Testis (tissue), 3 donors: ENCODE results near the gene NRAP. TPM values are rescaled to one million over a fixed set of nuclear protein-coding genes. Genes with fewer than 3 reads are reported as not detected.

Source experiments
- DNase-seq: peaks from one replicate; pipeline ENCODE4 v3.0.0-alpha.2; 2019
- H3K27ac ChIP-seq, 2 donors: fragments of 200-600 bp; sonication (generic); one replicate each; pipeline ENCODE4 v1.5.1; 2019
- H3K27me3 ChIP-seq: fragments of 200-600 bp; sonication (generic); one replicate; pipeline ENCODE4 v1.5.1; 2019
- H3K36me3 ChIP-seq: fragments of 200-600 bp; sonication (generic); one replicate; pipeline ENCODE4 v1.5.1; 2017; ENCODE audit warnings: low read depth; ENCODE audit errors: missing control alignments
- H3K4me1 ChIP-seq: fragments of 200-600 bp; sonication (generic); one replicate; pipeline ENCODE4 v1.5.1; 2019
- H3K4me3 ChIP-seq, 2 donors: fragments of 200-600 bp; sonication (generic); one replicate each; pipeline ENCODE4 v1.5.1; 2017 to 2019
- H3K9me3 ChIP-seq: fragments of 200-600 bp; sonication (generic); one replicate; pipeline ENCODE4 v1.5.1; 2017
- POLR2A ChIP-seq: fragments of 450-650 bp; IDR thresholded peaks from one replicate; pipeline ENCODE4 v1.6.1; 2017; ENCODE audit warnings: antibody characterized with exemption, mild to moderate bottlenecking, moderate library complexity
- WGBS, 2 donors: methylation state at CpG; one replicate each; pipeline ENCODE4 v1.1.5; 2018; 5-methylcytosine and 5-hydroxymethylcytosine counted together
- intact Hi-C: fragments of 100-400 bp; cut with DNase I; formaldehyde crosslinking; loops from one replicate; pipeline ENCODE4 v1.15.1; 2023; ENCODE audit warnings: low total_unique reads
- polyA plus RNA-seq: library from polyadenylated mRNA; stranded (reverse); fragments of 350-450 nt; fragmentation: Illumina TruSeq; extraction: RNeasy Lipid Tissue Mini Kit (QIAGEN cat#74804); gene quantifications from one replicate; pipeline ENCODE4 v1.2.3, GENCODE V29; 2014; ENCODE audit warnings: low read depth, low replicate concordance; ENCODE audit not compliant: insufficient read depth
- total RNA-seq, 2 donors: library from RNA; depleted of rRNA; stranded (reverse); fragments of >200 nt; gene quantifications; one replicate each; pipeline ENCODE4 v1.2.3, GENCODE V29; 2016
- TF ChIP-seq, protein P1 (sequence below), 3 experiments: fragments of 450-650 bp in 2 of 3; fragments of 200-600 bp in 1 of 3; sonication (generic) in 1 of 3; IDR thresholded peaks; one replicate each; pipeline ENCODE4 v1.5.1; 2016 to 2019; ENCODE audit warnings: antibody characterized with exemption in 3 of 3, mild to moderate bottlenecking in 2 of 3, moderate library complexity in 1 of 3

NRAP gene
- total and polyA plus RNA-seq, 3 donors from 2014 or later = 2.1 to 7.9 (median 2.8) TPM

DNA sequence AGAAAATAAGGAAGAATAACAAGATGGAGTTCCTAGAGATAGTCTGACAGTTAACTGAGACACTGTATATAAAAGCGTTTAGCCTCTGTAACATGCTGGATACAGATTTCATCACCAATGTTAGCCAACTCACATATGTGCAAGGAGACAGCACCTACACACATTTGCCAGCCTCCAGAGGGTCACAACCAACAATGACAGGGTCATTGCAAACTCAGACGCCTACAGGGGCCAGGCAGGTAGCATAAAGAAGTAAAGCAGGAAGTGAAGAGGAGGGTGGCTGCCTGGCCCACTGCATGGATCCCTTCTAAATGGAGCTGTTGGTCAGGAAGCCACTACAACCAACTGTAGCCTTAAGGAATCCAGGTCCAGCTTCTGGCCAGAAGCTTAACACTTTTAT, 50.4 kb downstream of the NRAP start:
- intact Hi-C loops = no loop called here
- Histone ChIP-seq H3K4me1 (no peaks in the 10 kb centered on the region), H3K27me3 (no peaks in the 10 kb centered on the region), H3K9me3 (no peaks in the 10 kb centered on the region), H3K36me3 (no peaks in the 10 kb centered on the region), H3K27ac (no peak overlapping the region), H3K4me3 (no peak overlapping the region)
- no peak for DNase-seq
- no peak for TF ChIP-seq POLR2A
- TF ChIP-seq, protein P1, sequence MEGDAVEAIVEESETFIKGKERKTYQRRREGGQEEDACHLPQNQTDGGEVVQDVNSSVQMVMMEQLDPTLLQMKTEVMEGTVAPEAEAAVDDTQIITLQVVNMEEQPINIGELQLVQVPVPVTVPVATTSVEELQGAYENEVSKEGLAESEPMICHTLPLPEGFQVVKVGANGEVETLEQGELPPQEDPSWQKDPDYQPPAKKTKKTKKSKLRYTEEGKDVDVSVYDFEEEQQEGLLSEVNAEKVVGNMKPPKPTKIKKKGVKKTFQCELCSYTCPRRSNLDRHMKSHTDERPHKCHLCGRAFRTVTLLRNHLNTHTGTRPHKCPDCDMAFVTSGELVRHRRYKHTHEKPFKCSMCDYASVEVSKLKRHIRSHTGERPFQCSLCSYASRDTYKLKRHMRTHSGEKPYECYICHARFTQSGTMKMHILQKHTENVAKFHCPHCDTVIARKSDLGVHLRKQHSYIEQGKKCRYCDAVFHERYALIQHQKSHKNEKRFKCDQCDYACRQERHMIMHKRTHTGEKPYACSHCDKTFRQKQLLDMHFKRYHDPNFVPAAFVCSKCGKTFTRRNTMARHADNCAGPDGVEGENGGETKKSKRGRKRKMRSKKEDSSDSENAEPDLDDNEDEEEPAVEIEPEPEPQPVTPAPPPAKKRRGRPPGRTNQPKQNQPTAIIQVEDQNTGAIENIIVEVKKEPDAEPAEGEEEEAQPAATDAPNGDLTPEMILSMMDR (IDR thresholded peaks at IDR 0.05) = no peak
- WGBS, 2 donors = 80 to 84% methylated on average over 2 of the region's 2 CpGs

DNA sequence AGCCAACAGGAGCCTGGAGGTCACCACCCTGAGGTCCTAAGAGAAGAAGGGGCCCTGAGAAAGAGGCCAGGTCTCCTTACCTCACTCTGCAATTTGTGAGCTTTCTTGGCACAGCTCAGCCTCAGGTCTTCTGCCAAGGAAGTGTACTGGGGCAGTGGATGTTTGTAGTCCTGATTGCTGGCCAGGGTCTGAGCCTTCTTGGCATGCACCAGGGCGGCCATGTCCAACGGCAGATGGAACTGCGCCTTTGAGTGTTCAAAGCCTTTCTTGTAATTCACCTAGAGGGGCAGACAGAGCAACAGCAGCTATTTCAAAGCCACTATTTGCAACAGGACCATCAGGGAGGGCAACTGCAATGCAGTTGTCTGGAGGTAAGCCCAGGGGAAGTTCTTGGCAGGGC, 51.7 kb downstream of the NRAP start:
- no peaks in the 10 kb centered on the region for H3K4me1 ChIP-seq
- H3K27me3 ChIP-seq = no peaks in the 10 kb centered on the region
- H3K36me3 ChIP-seq = no peaks in the 10 kb centered on the region
- 85 to 94% methylated on average over 3 of the region's 3 CpGs for WGBS, 2 donors
- no peak overlapping the region for H3K4me3 ChIP-seq
- H3K27ac ChIP-seq = no peak overlapping the region
- TF ChIP-seq, protein P1 (IDR thresholded peaks at IDR 0.05) = no peak
- no peak for TF ChIP-seq POLR2A
- no peaks in the 10 kb centered on the region for H3K9me3 ChIP-seq
- intact Hi-C loops = no loop called here
- DNase-seq = no peak

DNA sequence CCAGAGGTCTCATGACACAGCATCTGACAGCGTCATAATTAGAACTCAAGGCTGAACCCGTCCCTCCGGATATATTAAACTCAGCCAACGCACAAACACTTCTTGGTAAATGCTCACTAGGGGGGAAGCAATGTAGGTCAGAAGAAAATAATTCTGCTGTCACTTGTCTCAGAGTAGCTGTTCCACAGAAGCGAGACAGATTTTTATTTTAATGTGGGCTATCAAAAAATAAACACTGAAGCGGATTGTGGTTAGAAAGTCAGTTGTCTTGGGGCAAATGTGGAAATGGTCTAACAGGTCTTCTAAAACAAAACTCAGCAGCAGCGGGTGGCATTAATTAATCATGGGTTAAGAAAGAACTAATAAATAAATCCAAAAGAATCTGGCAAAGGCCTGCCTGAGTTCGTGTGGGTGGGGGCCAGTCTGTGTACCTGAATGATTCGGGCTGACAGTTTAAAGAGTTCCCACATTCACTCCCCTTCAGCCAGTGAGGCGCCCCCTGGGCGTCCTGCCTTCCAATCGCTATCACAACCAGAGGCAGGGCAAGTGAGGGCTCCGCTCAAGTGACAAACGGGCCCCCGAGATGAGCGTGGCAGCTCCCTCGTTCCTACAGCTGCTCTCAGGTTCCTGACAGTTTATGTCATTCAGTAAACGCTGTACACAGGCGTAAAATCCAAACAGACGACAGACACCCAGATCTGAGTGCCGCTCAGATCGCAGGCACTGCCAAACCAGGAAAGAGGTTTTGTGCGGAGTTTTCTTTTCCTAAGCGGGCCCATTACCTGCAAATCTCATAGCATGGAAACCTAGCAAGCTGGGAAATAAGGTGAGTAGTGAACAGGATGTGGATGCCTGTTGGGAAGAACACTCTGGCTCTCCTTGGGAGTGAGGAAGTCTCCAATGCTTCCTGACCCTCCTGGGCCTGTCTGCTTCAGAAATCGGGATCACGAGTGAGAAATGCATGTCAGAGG, 52.9 kb downstream of the NRAP start:
- no peak for DNase-seq
- Histone ChIP-seq H3K9me3 (no peaks in the 10 kb centered on the region), H3K4me3 (no peak overlapping the region), H3K36me3 (no peaks in the 10 kb centered on the region), H3K27ac (no peak overlapping the region), H3K4me1 (no peaks in the 10 kb centered on the region), H3K27me3 (no peaks in the 10 kb centered on the region)
- intact Hi-C loops = no loop called here
- TF ChIP-seq, protein P1 (IDR thresholded peaks at IDR 0.05) = no peak
- TF ChIP-seq POLR2A = no peak
- WGBS, 2 donors = 53 to 62% methylated on average over 23 to 26 of the region's 26 CpGs

DNA sequence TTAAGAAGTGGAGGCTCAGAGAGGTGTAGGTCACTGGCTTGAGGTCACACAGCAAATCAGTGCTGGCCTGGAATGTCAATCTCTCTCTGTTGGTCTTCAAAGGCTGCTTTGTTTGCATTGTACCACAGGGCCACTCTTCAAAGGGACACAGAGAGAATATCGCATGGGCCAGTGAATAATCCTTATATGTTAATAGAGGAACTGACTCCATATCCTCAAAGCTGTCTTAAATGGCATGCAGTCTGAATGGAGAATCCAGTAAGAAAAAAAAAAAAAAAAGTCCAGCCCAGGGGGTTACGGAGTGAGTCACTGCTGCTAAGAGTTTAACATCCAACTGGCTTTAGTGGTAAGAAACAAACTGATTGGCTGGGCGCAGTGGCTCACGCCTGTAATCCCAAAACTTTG, 54.1 kb downstream of the NRAP start:
- whole genome bisulfite sequencing, 2 donors = 79 to 98% methylated on average over 4 of the region's 4 CpGs
- Histone ChIP-seq H3K9me3 (no peaks in the 10 kb centered on the region), H3K27me3 (no peaks in the 10 kb centered on the region), H3K36me3 (no peaks in the 10 kb centered on the region), H3K4me3 (no peak overlapping the region), H3K4me1 (no peaks in the 10 kb centered on the region), H3K27ac (no peak overlapping the region)
- TF ChIP-seq, protein P1 (IDR thresholded peaks at IDR 0.05) = no peak
- TF ChIP-seq POLR2A = no peak
- no peak for DNase-seq
- intact Hi-C loops = no loop called here
